Measurements from ENCODE around the gene RNF11.

- TF ChIP-seq SUZ12 (IDR thresholded peaks at IDR 0.05; ENCODE audit: extremely low read depth, insufficient read depth, insufficient read length) (no peak), ZNF274 (IDR thresholded peaks at IDR 0.05; ENCODE audit: low read depth, low read length) (no peak)
Measured at GRCh38 chr1:51222136-51222787, 13.8 kb upstream of the RNF11 start.
